Heart left ventricle (tissue), 16 donors: ENCODE data around the gene GLIS2. TPM values are rescaled to one million over a fixed set of nuclear protein-coding genes. Genes with fewer than 3 reads are reported as not detected.

ENCODE experiments used
- ATAC-seq, 4 donors: fragments of 200-7000 bp; cut with Tn5 transposase; one replicate each; pipeline ENCODE4 v1.9.1; 2020 to 2022; ENCODE audit warnings: moderate library complexity in 4 of 4, mild to moderate bottlenecking in 3 of 4, moderate number of reproducible peaks in 1 of 4
- DNase-seq, 5 donors: peaks; one replicate each; pipeline ENCODE4 v3.0.0-alpha.2; 2020
- H3K27ac ChIP-seq, 12 donors: fragments of 200-600 bp; sonication (generic) in 4 of 12; one replicate each; pipeline versions ENCODE4 v1.5.0 to v1.8.0; 2016 to 2022; ENCODE audit warnings: mild to moderate bottlenecking in 2 of 12
- H3K27me3 ChIP-seq, 9 donors: fragments of 200-600 bp; sonication (generic) in 2 of 9; one replicate each; pipeline versions ENCODE4 v1.5.1 to v1.8.0; 2016 to 2022; ENCODE audit warnings: mild to moderate bottlenecking in 3 of 9
- H3K36me3 ChIP-seq, 9 donors: fragments of 200-600 bp; sonication (generic) in 2 of 9; one replicate each; pipeline versions ENCODE4 v1.5.0 to v1.8.0; 2018 to 2022; ENCODE audit warnings: mild to moderate bottlenecking in 2 of 9
- H3K4me1 ChIP-seq, 12 donors: fragments of 200-600 bp; sonication (generic) in 4 of 12; one replicate each; pipeline versions ENCODE4 v1.5.0 to v1.8.0; 2016 to 2022; ENCODE audit warnings: mild to moderate bottlenecking in 3 of 12
- H3K4me3 ChIP-seq, 12 donors: fragments of 200-600 bp; sonication (generic) in 4 of 12; one replicate each; pipeline versions ENCODE4 v1.5.0 to v1.8.0; 2017 to 2022; ENCODE audit warnings: mild to moderate bottlenecking in 9 of 12, moderate library complexity in 4 of 12
- H3K9me3 ChIP-seq, 12 donors: fragments of 200-600 bp; sonication (generic) in 4 of 12; one replicate each; pipeline versions ENCODE4 v1.5.0 to v1.8.0; 2016 to 2022; ENCODE audit warnings: mild to moderate bottlenecking in 1 of 12
- CTCF ChIP-seq, 12 donors: fragments of 200-600 bp; sonication (generic) in 4 of 12; IDR thresholded peaks; one replicate each; pipeline versions ENCODE4 v1.5.0 to v1.8.0; 2018 to 2022; ENCODE audit warnings: antibody characterized with exemption in 12 of 12, mild to moderate bottlenecking in 5 of 12
- POLR2A ChIP-seq, 2 donors: fragments of 450-650 bp; IDR thresholded peaks; one replicate each; pipeline ENCODE4 v1.6.1; 2017; ENCODE audit warnings: antibody characterized with exemption in 2 of 2, mild to moderate bottlenecking in 2 of 2, moderate library complexity in 2 of 2
- WGBS, 4 donors: extraction: QIAGEN DNeasy Blood & Tissue Kit in 2 of 4; methylation state at CpG; one replicate each; pipeline versions ENCODE4 v1.1.5 to v1.1.7; 2013 to 2018; 5-methylcytosine and 5-hydroxymethylcytosine counted together
- intact Hi-C, 10 donors: fragments of 100-400 bp; cut with DNase I; formaldehyde crosslinking; loops; one replicate each; pipeline versions ENCODE4 v1.11.1 to v1.14.2; 2022
- polyA plus RNA-seq, 2 donors: library from polyadenylated mRNA; stranded (reverse); fragments of 200-250 nt; gene quantifications; one replicate each; pipeline ENCODE4 v1.2.3, GENCODE V29; 2013
- total RNA-seq, 9 donors: library from RNA; depleted of rRNA in 2 of 9; stranded (reverse); fragments of >200 nt in 2 of 9; fragmentation: NEBNext Ultra II Directional in 3 of 9; extraction: Animal tissue kit (Norgen Biotek cat#: 25700) in 3 of 9; gene quantifications; one replicate each; pipeline versions ENCODE4 v1.1.0 to v1.2.4, GENCODE V29; 2016 to 2023
- donor health status: ischemic (EF 13 %, LVEDD 7.1; RV severe dilation, severe dysfunction).
- donor health status: healthy with polysubstance abuse.
- donor health status: DM: no; HTN: yes; CAD: no.
- donor health status: DM: no; HTN: no; CAD: no.
- donor health status: ischemic (EF 25% LVEDD 6.9; RV normal size, moderate dysfunction).
- donor health status: ischemic (EF 25% LVEDD 5.7; RV mildly dilated, moderate dysfunction).
- donor health status: healthy.
- donor health status: DM: yes; HTN: yes; CAD: no.
- donor health status: ischemic (EF 35%, LVEDD 5.7; RV mildly dilated, moderate dysfunction).
- donor health status: nonischemic (EF 11% LVEDD 7.7; RV severe dilation, severe dysfunction).
- donor health status: DM: yes; HTN: yes; CAD: no.
- donor health status: PGD.
- donor health status: ischemic (EF 29% LVEDD 5.4; RV normal size, mild dysfunction).
- donor health status: nonischemic (EF 23%, LVEDD 6.1; RV moderate dilation, normal function).

GLIS2 gene
- total and polyA plus RNA-seq, 11 donors: 7.6 to 23.4 (median 12.7) TPM

- no peak for ATAC-seq
- H3K4me3 ChIP-seq: no peak overlapping the region
- intact Hi-C loops: no loop called here
- no peaks in the 10 kb centered on the region for H3K27me3 ChIP-seq
- no peaks in the 10 kb centered on the region for H3K9me3 ChIP-seq
- WGBS, 4 donors: 88 to 92% (median 91%) methylated on average over 23 to 37 of the region's 37 CpGs
- peaks cover 0 to 8% (median 5%) of the 10 kb centered on the region in 12 donors for H3K4me1 ChIP-seq
- H3K36me3 ChIP-seq: peaks cover 0 to 49% (median 27%) of the 10 kb centered on the region in 9 donors
- DNase-seq: no peak
- H3K27ac ChIP-seq: no peak overlapping the region
- no peak for TF ChIP-seq CTCF (IDR thresholded peaks at IDR 0.05)
- TF ChIP-seq POLR2A (IDR thresholded peaks at IDR 0.05): no peak
These were observed 48.5 kb downstream of the GLIS2 start for GRCh38 chr16:4364196-4365013.

- H3K27me3 ChIP-seq: no peaks in the 10 kb centered on the region
- H3K27ac ChIP-seq: no peak overlapping the region
- intact Hi-C loops: no loop called here
- DNase-seq (no peak), ATAC-seq (no peak)
- H3K36me3 ChIP-seq: peaks cover 0 to 47% (median 27%) of the 10 kb centered on the region in 9 donors
- TF ChIP-seq CTCF (IDR thresholded peaks at IDR 0.05) (no peak), POLR2A (IDR thresholded peaks at IDR 0.05) (no peak)
- H3K4me1 ChIP-seq: peaks cover 0 to 14% (median 5%) of the 10 kb centered on the region in 12 donors
- H3K4me3 ChIP-seq: no peak overlapping the region
- H3K9me3 ChIP-seq: no peaks in the 10 kb centered on the region
- 92 to 100% (median 97%) methylated on average over 5 to 10 of the region's 10 CpGs for WGBS, 4 donors
These were observed 49.1 kb downstream of the GLIS2 start for GRCh38 chr16:4365014-4365406.

GRCh38 chr16:4365615-4366014 lies 49.7 kb downstream of the GLIS2 start:
- Histone ChIP-seq H3K27me3 (no peaks in the 10 kb centered on the region), H3K27ac (no peak overlapping the region), H3K9me3 (no peaks in the 10 kb centered on the region), H3K4me3 (no peak overlapping the region), H3K36me3 (peaks cover 0 to 47% (median 27%) of the 10 kb centered on the region in 9 donors), H3K4me1 (peaks cover 0 to 20% (median 8%) of the 10 kb centered on the region in 12 donors)
- TF ChIP-seq CTCF (IDR thresholded peaks at IDR 0.05): no peak
- no peak for DNase-seq
- intact Hi-C loops: no loop called here
- WGBS, 4 donors: 92 to 97% (median 96%) methylated on average over 12 of the region's 12 CpGs
- ATAC-seq: no peak

GRCh38 chr16:4366016-4366415 lies 50.1 kb downstream of the GLIS2 start:
- WGBS, 4 donors: 88 to 97% (median 93%) methylated on average over 7 to 13 of the region's 13 CpGs
- H3K36me3 ChIP-seq: peaks cover 0 to 45% (median 27%) of the 10 kb centered on the region in 9 donors
- intact Hi-C loops: no loop called here
- H3K9me3 ChIP-seq: no peaks in the 10 kb centered on the region
- TF ChIP-seq CTCF (IDR thresholded peaks at IDR 0.05) (no peak), POLR2A (IDR thresholded peaks at IDR 0.05) (no peak)
- peaks cover 0 to 24% (median 11%) of the 10 kb centered on the region in 12 donors for H3K4me1 ChIP-seq
- no peak overlapping the region for H3K4me3 ChIP-seq
- no peaks in the 10 kb centered on the region for H3K27me3 ChIP-seq
- DNase-seq: no peak
- ATAC-seq: no peak
- H3K27ac ChIP-seq: no peak overlapping the region
